GM18526 (cell line): ENCODE results near the gene SHCBP1L.

ENCODE experiments used
- POLR2A ChIP-seq: IDR thresholded peaks from 3 replicates; pipeline ENCODE4 v1.6.1; 2011; ENCODE audit not compliant: insufficient read length; ENCODE audit errors: extremely low read depth

Gene SHCBP1L

DNA sequence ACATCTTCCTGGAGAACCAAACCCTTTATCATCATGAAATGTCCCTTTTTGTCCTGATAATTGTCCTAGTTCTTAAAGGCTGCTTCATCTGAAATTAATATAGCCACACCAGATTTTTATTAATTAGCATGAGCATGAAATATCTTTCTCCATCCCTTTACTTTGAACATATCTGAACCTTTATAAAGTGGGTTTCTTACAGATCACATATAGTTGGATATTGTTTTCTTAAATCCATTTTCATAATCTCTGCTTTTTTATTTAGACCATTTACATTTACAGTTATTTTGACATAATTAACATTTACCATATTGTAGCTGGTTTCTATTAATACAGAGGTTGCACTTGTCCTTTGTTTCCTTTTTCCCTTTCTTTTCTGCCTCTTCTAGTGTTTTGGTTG, 17.2 kb downstream of the SHCBP1L start:
- no peak for TF ChIP-seq POLR2A

DNA sequence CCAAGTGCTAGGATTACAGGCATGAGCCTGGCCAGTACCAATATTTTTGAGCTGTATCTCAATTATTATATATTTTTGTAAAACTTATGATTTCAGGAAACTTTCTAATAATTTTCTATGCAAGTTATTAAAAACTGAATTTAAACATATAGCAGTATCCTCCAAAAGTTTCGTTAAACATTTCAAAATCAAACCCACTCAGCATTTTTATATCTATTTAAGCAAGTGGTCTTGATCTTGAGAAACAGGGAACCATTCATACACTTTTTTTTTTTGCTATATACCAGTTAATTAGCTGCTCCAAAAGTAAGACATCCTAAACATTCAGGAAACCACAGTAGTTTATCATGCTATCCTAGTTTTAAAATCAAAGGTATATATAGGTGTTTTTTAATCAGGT, 22.0 kb downstream of the SHCBP1L start:
- no peak for TF ChIP-seq POLR2A

DNA sequence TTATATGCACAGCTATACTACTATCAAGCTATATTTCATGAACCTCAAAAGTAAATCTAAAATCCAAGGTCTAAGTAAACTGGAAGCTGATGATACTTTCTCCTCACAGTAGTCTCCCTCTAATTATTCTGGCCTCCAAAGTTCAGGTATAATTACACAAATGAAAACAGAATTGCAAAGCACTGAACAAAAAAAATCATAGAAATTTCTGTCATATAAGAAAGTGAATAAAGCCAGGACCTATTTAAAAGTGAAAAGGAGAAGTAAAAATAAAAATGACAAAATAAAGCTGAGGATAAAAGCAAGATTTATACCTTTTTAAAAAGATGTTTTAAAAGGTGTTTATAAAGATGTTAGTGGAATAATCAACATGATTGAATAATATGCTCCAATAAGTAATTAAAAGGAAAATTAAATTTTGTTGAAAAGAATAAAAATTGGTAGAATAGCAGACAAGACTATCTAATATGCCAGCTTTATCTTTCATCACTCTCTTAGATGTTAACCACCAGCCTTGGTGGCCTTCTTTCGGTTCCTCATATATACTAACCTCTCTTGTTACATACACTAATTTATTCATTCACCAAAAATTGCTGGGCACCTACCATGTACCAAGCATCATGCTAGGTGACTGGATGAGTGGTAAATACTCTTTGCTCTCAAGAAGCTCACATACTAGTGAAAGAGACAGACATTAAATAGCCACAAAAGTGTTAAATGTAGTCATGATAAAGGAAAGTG, 25.1 kb downstream of the SHCBP1L start:
- TF ChIP-seq POLR2A, result no peak

DNA sequence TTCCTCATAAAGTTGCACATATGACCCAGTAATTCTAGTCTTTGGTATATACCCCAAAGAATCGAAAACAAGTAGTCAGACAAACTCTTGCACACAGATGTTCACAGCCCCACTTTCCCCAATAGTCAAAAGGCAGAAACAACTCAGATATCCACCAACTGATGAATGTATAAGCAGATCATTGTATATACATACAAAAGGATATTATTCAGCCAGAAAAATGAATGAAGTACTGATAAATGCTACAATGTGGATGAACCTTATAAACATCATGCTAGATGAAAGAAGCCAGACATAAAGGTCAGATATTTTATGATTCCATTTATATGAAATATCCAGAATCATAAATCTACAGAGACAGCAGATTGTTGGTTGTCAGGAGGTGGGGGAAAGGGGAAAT, 27.3 kb downstream of the SHCBP1L start:
- TF ChIP-seq POLR2A, result no peak

DNA sequence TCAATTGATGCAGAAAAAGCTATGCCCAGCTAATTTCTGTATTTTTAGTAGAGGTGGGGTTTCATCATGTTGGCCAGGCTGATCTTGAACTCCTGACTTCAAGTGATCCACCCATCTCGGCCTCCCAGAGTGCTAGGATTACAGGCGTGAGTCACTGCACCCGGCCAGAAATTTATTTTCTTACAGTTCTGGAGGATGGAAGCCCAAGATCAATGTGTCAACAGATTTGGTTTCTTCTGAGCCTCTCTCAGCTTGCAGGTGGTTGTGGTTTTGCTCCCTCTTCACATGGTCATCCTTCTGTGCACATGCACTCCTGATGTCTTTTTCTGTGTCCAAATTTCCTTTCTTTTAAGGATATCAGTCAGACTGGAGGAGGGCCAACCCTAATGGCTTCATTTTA, 35.6 kb downstream of the SHCBP1L start:
- TF ChIP-seq POLR2A, result no peak

DNA sequence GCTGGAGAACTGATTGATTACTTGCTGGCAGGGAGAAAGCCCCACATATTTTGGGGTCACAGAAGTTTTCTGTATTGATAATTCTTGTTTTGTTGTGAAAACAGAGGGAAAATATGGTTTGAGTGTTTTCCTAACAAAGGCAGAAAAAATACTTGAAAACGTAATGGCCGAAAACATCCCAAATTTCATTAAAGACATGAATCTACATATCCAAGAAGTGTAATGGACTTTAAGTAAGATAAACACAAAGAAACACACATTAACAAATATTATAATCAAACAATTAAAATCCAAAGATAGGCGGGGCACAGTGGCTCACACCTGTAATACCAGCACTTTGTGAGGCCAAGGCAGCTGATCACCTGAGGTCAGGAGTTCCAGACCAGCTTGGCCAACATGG, 39.6 kb downstream of the SHCBP1L start:
- TF ChIP-seq POLR2A, result no peak

GRCh38 chr1:182910143-182910542, 42.8 kb downstream of the SHCBP1L start:
- TF ChIP-seq POLR2A, result no peak

GRCh38 chr1:182909578-182909977, 43.4 kb downstream of the SHCBP1L start:
- TF ChIP-seq POLR2A, result no peak

- no peak for TF ChIP-seq POLR2A
These were observed 47.6 kb downstream of the SHCBP1L start for GRCh38 chr1:182905321-182905720.

DNA sequence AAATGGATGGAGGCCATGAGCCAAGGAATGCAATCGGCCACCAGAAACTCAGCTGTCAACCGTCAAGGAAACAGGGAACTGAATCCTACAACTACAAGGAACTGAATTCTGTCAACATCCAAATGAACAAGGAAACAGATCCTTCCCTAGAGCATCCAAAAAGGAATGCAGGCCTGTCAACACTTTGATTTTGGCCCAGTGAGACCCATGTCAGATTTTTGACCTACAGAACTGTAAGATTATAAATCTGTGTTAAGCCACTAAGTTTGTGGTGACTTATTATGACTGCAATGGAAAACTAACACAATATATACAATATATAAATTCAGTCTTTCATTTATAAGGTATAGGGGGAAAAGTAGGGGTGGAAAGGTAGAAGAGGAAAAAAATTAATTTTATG, 55.3 kb downstream of the SHCBP1L start:
- no peak for TF ChIP-seq POLR2A

DNA sequence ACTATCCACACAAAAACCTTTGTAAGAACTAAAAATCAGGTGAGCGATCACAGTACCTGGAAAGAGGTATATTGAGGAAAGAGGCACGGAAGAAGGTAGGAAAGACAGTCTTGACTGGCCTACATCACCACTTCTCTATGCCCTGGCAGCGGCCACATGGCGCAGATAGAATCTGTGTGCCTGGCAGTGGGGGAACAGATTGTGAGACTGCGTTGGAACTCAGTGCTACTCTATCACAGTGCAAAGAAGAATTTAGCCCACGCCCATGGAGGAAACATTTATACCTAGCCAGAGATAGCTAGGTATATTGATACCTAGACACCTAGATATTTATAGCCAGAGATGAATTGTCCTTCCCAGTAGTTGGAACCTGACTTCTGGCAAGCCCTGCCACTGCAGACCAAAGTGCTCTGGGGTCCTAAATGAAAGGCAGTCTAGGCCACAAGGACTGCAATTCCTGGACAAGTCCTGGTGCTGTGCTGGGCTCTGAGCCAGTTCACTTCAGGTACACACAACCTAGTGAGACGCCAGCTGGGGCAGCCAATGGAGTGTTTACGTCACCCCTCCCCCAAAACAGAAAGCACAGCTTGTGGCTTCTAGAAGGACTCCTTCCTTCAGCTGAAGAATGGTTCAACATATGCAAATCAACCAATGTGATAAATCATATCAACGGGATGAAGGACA, 61.9 kb downstream of the SHCBP1L start:
- TF ChIP-seq POLR2A, result no peak

- no peak for TF ChIP-seq POLR2A
These were observed 63.0 kb downstream of the SHCBP1L start for GRCh38 chr1:182889997-182890396.

- TF ChIP-seq POLR2A, result no peak
These were observed 64.0 kb downstream of the SHCBP1L start for GRCh38 chr1:182888736-182889531.

- TF ChIP-seq POLR2A, result no peak
These were observed 66.0 kb downstream of the SHCBP1L start for GRCh38 chr1:182886985-182887384.

GRCh38 chr1:182885591-182885990, 67.4 kb downstream of the SHCBP1L start:
- no peak for TF ChIP-seq POLR2A

DNA sequence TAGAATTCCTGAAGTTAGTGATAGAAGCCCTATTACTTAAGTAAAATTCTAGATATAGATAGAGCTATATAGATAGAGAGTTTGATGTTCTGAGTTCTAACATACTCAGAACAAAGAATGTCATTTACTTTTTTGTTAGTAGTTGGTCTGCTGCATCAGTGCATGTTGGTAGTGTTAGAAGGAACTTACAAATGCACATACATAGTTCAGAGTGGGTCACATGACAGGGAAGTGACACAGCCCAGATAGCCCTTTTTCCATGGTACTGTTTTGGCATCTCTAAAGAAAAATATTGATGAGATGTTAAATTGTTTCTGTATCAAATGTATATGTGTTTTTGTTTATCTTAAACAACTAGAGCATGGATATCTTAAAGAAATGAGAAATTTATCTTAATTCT, 68.1 kb downstream of the SHCBP1L start:
- no peak for TF ChIP-seq POLR2A
